Caco-2 (cell line): Measurements from ENCODE around the gene IFIT1. TPM values are rescaled to one million over a fixed set of nuclear protein-coding genes. Genes with fewer than 3 reads are reported as not detected.
A peak's percentile ranks its signal among the peaks of the same experiment; 100 is the strongest.
"Not testable (repeated sequence)": the region's sequence is repeated elsewhere in the genome, so short reads cannot be mapped to it uniquely, and the experiment has no call there.

ENCODE experiments used
- BruUV-seq: library from RNA; stranded (reverse); fragments of 400-500 nt; replicated peaks from 2 replicates; lab custom pipeline; 2021; lab: Mats Ljungman, UMichigan
- CTCF ChIA-PET: fragments of 300-600 bp; sonication (Branson Sonifier 250); formaldehyde crosslinking; loops from one replicate; lab custom pipeline; 2022; ENCODE audit warnings: antibody characterized with exemption; lab: Charles Lee
- POLR2A ChIA-PET: fragments of 300-600 bp; sonication (Branson Sonifier 250); formaldehyde crosslinking; loops from one replicate; lab custom pipeline; 2022; ENCODE audit warnings: antibody characterized with exemption; lab: Charles Lee
- DNase-seq, 2 experiments: peaks; one replicate each; pipeline versions ENCODE4 v3.0.0 to v3.0.0-alpha.2; 2020 to 2022
- H3K27me3 ChIP-seq: replicated peaks from 2 replicates; pipeline ENCODE4 v1.6.0; 2011; ENCODE audit warnings: low read length; ENCODE audit not compliant: control insufficient read depth, insufficient read depth
- H3K36me3 ChIP-seq: 2 replicates; pipeline ENCODE4 v1.5.1; 2011; ENCODE audit warnings: low read length; ENCODE audit not compliant: control insufficient read depth, insufficient read depth
- H3K4me1 ChIP-seq: fragments of 250-450 bp; sonication (Bioruptor Pico); 2 replicates; pipeline ENCODE4 v1.5.1; 2020; ENCODE audit warnings: mild to moderate bottlenecking
- H3K4me3 ChIP-seq: 2 replicates; pipeline ENCODE4 v1.5.1; 2011; ENCODE audit warnings: low read depth, mild to moderate bottlenecking, control low read depth, low read length
- H3K9me3 ChIP-seq: fragments of 250-450 bp; sonication (Bioruptor Pico); 2 replicates; pipeline ENCODE4 v1.5.1; 2020; ENCODE audit warnings: mild to moderate bottlenecking, moderate library complexity
- H3K27ac Mint-ChIP-seq: one replicate; pipeline ENCODE4 v1.8.0; 2022; ENCODE audit warnings: mixed read lengths; ENCODE audit not compliant: unreplicated experiment
- H3K27me3 Mint-ChIP-seq: one replicate; pipeline ENCODE4 v1.8.0; 2022; ENCODE audit warnings: mixed read lengths; ENCODE audit not compliant: insufficient read depth, unreplicated experiment
- H3K36me3 Mint-ChIP-seq: one replicate; pipeline ENCODE4 v1.8.0; 2022; ENCODE audit warnings: mild to moderate bottlenecking, mixed read lengths; ENCODE audit not compliant: insufficient read depth, unreplicated experiment
- H3K4me1 Mint-ChIP-seq: one replicate; pipeline ENCODE4 v1.8.0; 2022; ENCODE audit warnings: low read depth, mixed read lengths; ENCODE audit not compliant: unreplicated experiment
- H3K4me3 Mint-ChIP-seq: one replicate; pipeline ENCODE4 v1.8.0; 2022; ENCODE audit warnings: mild to moderate bottlenecking, moderate library complexity, mixed read lengths; ENCODE audit not compliant: unreplicated experiment
- H3K9me3 Mint-ChIP-seq: one replicate; pipeline ENCODE4 v1.8.0; 2022; ENCODE audit warnings: mixed read lengths; ENCODE audit not compliant: unreplicated experiment
- CTCF ChIP-seq, 2 experiments: fragments of 200-600 bp in 1 of 2; IDR thresholded peaks; 1 replicate in 1 of 2; 2 replicates in 1 of 2; pipeline versions ENCODE4 v1.5.1 to v1.8.0; 2011 to 2022; ENCODE audit warnings: antibody characterized with exemption in 1 of 2, control low read depth in 1 of 2, inconsistent platforms in 1 of 2, low read depth in 1 of 2, low read length in 1 of 2, mild to moderate bottlenecking in 1 of 2, moderate library complexity in 1 of 2; ENCODE audit not compliant: insufficient read depth in 1 of 2, severe bottlenecking in 1 of 2, unreplicated experiment in 1 of 2
- intact Hi-C: fragments of 100-400 bp; cut with micrococcal nuclease; formaldehyde crosslinking; loops from one replicate; pipeline ENCODE4 v1.10.0; 2022; ENCODE audit not compliant: unreplicated experiment
- total RNA-seq: library from RNA; stranded (reverse); gene quantifications from 2 replicates; pipeline ENCODE4 v1.2.3, GENCODE V29; 2022

The IFIT1 gene
- total RNA-seq, 1 experiment from 2014 or later, result 5.4 TPM

- no peaks in the 10 kb centered on the region for H3K9me3 ChIP-seq
- intact Hi-C loops, result no loop called here
- POLR2A ChIA-PET, result no interaction called here
- no peak overlapping the region for H3K4me3 ChIP-seq
- Mint-ChIP-seq H3K4me3 (no peak overlapping the region), H3K36me3 (peaks cover 12% of the 10 kb centered on the region), H3K27me3 (no peaks in the 10 kb centered on the region), H3K27ac (peak overlapping the region; percentile 93), H3K9me3 (no peaks in the 10 kb centered on the region), H3K4me1 (peaks cover 46% of the 10 kb centered on the region)
- no TSS peak for BruUV-seq
- TF ChIP-seq CTCF (IDR thresholded peaks at IDR 0.05; ENCODE audit: insufficient read depth in 1 of 2, low read depth in 1 of 2, low read length in 1 of 2, severe bottlenecking in 1 of 2, unreplicated experiment in 1 of 2), result no peak
- H3K36me3 ChIP-seq, result no peaks in the 10 kb centered on the region
- no peaks in the 10 kb centered on the region for H3K27me3 ChIP-seq
- CTCF ChIA-PET, result no interaction called here
- H3K4me1 ChIP-seq, result peaks cover 64% of the 10 kb centered on the region
- no peak for DNase-seq
These were observed 43.9 kb upstream of the IFIT1 start for GRCh38 chr10:89348481-89348880.

- Mint-ChIP-seq H3K27me3 (no peaks in the 10 kb centered on the region), H3K27ac (peak overlapping the region; percentile 93), H3K9me3 (peaks cover 4% of the 10 kb centered on the region), H3K4me3 (peak overlapping the region; percentile 63), H3K4me1 (peaks cover 47% of the 10 kb centered on the region), H3K36me3 (peaks cover 14% of the 10 kb centered on the region)
- no peak overlapping the region for H3K4me3 ChIP-seq
- TF ChIP-seq CTCF (IDR thresholded peaks at IDR 0.05; ENCODE audit: insufficient read depth in 1 of 2, low read depth in 1 of 2, low read length in 1 of 2, severe bottlenecking in 1 of 2, unreplicated experiment in 1 of 2), result no peak
- ChIA-PET POLR2A (no interaction called here), CTCF (interaction anchor here (1.5 kb wide), 1 partner anchor 20 kb away, joined by 3 read pairs; no protein-coding TSS in a partner anchor)
- H3K4me1 ChIP-seq, result peaks cover 65% of the 10 kb centered on the region
- no peaks in the 10 kb centered on the region for H3K9me3 ChIP-seq
- no peaks in the 10 kb centered on the region for H3K36me3 ChIP-seq
- DNase-seq, result no peak
- no TSS peak for BruUV-seq
- intact Hi-C loops, result no loop called here
- H3K27me3 ChIP-seq, result no peaks in the 10 kb centered on the region
These were observed 43.4 kb upstream of the IFIT1 start for GRCh38 chr10:89348975-89349374.

- CTCF ChIA-PET, result interaction anchor here (1.5 kb wide), 1 partner anchor 18 kb away, joined by 3 read pairs; no protein-coding TSS in a partner anchor
- intact Hi-C loops, result loop anchor here (5.0 kb wide), 2 partner anchors 352 to 1582 kb away; partner anchors contain the start of gene KIF20B
- peaks cover 65% of the 10 kb centered on the region for H3K4me1 ChIP-seq
These were observed 41.6 kb upstream of the IFIT1 start for GRCh38 chr10:89350631-89351315.

More at GRCh38 chr10:89350631-89351315, 41.6 kb upstream of the IFIT1 start:
- H3K27me3 ChIP-seq, H3K9me3 ChIP-seq, H3K4me3 ChIP-seq, H3K36me3 ChIP-seq, BruUV-seq, H3K9me3 Mint-ChIP-seq, H3K27me3 Mint-ChIP-seq: not testable (repeated sequence)
- Mint-ChIP-seq H3K4me3 (peak overlapping the region; percentile 63), H3K36me3 (peaks cover 18% of the 10 kb centered on the region), H3K4me1 (peaks cover 45% of the 10 kb centered on the region), H3K27ac (peak overlapping the region; percentile 93)
- DNase-seq, result peak; percentile 29 to 47
- POLR2A ChIA-PET, result interaction anchor here (1.0 kb wide), 1 partner anchor 18 kb away, joined by 3 read pairs; no protein-coding TSS in a partner anchor
